Measurements from ENCODE around the gene TASP1.

DNA sequence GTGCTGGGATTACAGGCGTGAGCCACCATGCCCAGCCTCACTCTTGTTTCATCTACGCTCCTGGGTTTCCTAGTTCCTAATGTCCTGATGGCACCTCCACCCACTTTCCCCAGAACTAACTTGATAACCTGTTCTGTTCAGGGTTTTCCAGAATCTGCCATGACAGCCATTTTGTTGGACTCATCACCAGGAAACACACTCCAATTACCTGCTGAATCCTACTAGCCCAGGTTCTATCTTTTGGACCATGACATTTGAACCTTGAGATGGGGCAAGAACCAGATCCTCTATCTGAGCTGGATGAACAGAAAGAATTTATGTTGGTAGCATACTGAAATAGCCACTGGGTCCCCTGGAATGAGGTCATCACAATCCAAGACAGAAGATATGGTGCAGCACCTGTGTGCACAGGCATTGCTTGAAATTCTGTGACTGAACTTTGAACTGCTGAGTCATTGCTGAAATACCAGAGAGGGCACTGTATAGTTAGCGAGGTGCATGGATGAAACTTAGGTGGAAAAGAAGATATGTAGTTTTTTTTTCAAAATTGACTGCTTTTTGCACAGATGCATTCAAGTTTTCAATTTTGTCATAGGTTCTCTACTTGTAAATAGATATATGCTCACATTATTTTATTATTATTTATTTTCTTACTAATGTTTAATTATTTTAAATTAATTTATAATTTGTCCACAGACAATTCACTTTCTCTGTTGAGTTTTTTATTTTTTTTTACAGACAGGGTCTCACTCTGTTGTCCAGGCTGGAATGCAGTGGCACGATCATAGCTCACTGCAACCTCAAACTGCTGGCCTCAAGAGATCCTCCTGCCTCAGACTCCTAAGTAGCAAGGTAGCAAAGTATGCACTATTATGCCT is 42.8 kb upstream of the TASP1 start:
- TF ChIP-seq, protein P1, sequence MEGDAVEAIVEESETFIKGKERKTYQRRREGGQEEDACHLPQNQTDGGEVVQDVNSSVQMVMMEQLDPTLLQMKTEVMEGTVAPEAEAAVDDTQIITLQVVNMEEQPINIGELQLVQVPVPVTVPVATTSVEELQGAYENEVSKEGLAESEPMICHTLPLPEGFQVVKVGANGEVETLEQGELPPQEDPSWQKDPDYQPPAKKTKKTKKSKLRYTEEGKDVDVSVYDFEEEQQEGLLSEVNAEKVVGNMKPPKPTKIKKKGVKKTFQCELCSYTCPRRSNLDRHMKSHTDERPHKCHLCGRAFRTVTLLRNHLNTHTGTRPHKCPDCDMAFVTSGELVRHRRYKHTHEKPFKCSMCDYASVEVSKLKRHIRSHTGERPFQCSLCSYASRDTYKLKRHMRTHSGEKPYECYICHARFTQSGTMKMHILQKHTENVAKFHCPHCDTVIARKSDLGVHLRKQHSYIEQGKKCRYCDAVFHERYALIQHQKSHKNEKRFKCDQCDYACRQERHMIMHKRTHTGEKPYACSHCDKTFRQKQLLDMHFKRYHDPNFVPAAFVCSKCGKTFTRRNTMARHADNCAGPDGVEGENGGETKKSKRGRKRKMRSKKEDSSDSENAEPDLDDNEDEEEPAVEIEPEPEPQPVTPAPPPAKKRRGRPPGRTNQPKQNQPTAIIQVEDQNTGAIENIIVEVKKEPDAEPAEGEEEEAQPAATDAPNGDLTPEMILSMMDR (IDR thresholded peaks at IDR 0.05) = no peak
- TF ChIP-seq EZH2 (IDR thresholded peaks at IDR 0.05; ENCODE audit: borderline replicate concordance, insufficient read depth, low read depth, low read length, poor library complexity, severe bottlenecking) = no peak

Measured in B cell (primary cell).